Measurements from ENCODE around the gene TNFRSF25. TPM values are rescaled to one million over a fixed set of nuclear protein-coding genes. Genes with fewer than 3 reads are reported as not detected.

TNFRSF25 gene
- total and polyA plus RNA-seq, 2 donors (not counting 3 experiments of a cell fraction or from before 2014, with no cell fraction given) = 33.9 to 38.8 TPM

- dilution Hi-C loops (cut with MboI; ENCODE audit: extremely low pct_ligation_motif_present, low sequenced_read_pairs) (no loop called here), intact Hi-C loops (cut with micrococcal nuclease) (no loop called here)
- Histone ChIP-seq H2AFZ (ENCODE audit: low read depth, low read length) (no peak overlapping the region), H3K9me1 (replicated peaks; ENCODE audit: control insufficient read depth, extremely low read depth, insufficient read depth, low read length) (no peaks in the 10 kb centered on the region), H3K27ac (ENCODE audit: insufficient read depth, low read depth, low read length) (no peak overlapping the region), H3K9me3 (replicated peaks; ENCODE audit: control insufficient read depth, insufficient read depth, low read length) (no peaks in the 10 kb centered on the region), H4K20me1 (replicated peaks; ENCODE audit: control insufficient read depth, extremely low read depth, insufficient read depth, low read length) (no peaks in the 10 kb centered on the region), H3K4me1 (ENCODE audit: control insufficient read depth, extremely low read depth, insufficient read depth, low read length) (no peaks in the 10 kb centered on the region), H3K4me3 (replicated peaks in 1 of 3; ENCODE audit: insufficient read depth in 1 of 3, low read depth in 1 of 3, low read length in 3 of 3) (no peak overlapping the region), H3K36me3 (ENCODE audit: control insufficient read depth in 2 of 2, extremely low read depth in 1 of 2, insufficient read depth in 2 of 2, low read length in 2 of 2) (peaks cover 12 to 36% of the 10 kb centered on the region in 2 experiments), H3K27me3 (ENCODE audit: control insufficient read depth in 2 of 2, insufficient read depth in 2 of 2, low read length in 2 of 2) (no peaks in the 10 kb centered on the region), H3K79me2 (ENCODE audit: control insufficient read depth, insufficient read depth, low read length) (no peaks in the 10 kb centered on the region), H3K9ac (replicated peaks; ENCODE audit: extremely low read depth, insufficient read depth, low read length) (no peak overlapping the region), H3K4me2 (ENCODE audit: insufficient read depth, low read length) (no peak overlapping the region)
- ChIA-PET POLR2A (no interaction called here), CTCF (no interaction called here)
- BruUV-seq (replicated peaks) = no TSS peak
- FAIRE-seq (no peak), DNase-seq (ENCODE audit: low read depth, low spot score) (no peak)
- TF ChIP-seq MYC (IDR thresholded peaks at IDR 0.05; ENCODE audit: low read depth, low read length) = no peak
- no peak for TF ChIP-seq CTCF (IDR thresholded peaks at IDR 0.05; ENCODE audit: extremely low read depth in 1 of 2, insufficient read depth in 1 of 2, low read depth in 1 of 2, low read length in 2 of 2)
- no peak for TF ChIP-seq JUN (IDR thresholded peaks at IDR 0.05; ENCODE audit: borderline replicate concordance, insufficient read depth, insufficient read length, low read depth)
- no peak for TF ChIP-seq MAX (IDR thresholded peaks at IDR 0.05; ENCODE audit: insufficient read depth, insufficient read length)
- TF ChIP-seq POLR2A (IDR thresholded peaks at IDR 0.05; ENCODE audit: low read depth, low read length) = no peak
- no peak for TF ChIP-seq POLR2AphosphoS5 (IDR thresholded peaks at IDR 0.05; ENCODE audit: insufficient read depth, low read depth, low read length)
- TF ChIP-seq EZH2 (IDR thresholded peaks at IDR 0.05; ENCODE audit: borderline replicate concordance, low read depth, low read length, severe bottlenecking) = no peak
- no peak for TF ChIP-seq GATA2 (IDR thresholded peaks at IDR 0.05; ENCODE audit: insufficient read depth, insufficient read length, low read depth, low read length)
- no peak for TF ChIP-seq FOS (IDR thresholded peaks at IDR 0.05; ENCODE audit: borderline replicate concordance, insufficient read depth, low read length)
These were observed 1.5 kb downstream of the TNFRSF25 start for GRCh38 chr1:6464514-6464836.
